HG03064 (cell line): ENCODE results near the gene TSHZ1.

Experiments used
- ATAC-seq: cut with Tn5 transposase; IDR thresholded peaks from one replicate; pipeline ENCODE4 v1.9.1; 2021; ENCODE audit warnings: low read depth; ENCODE audit not compliant: unreplicated experiment

Gene TSHZ1

DNA sequence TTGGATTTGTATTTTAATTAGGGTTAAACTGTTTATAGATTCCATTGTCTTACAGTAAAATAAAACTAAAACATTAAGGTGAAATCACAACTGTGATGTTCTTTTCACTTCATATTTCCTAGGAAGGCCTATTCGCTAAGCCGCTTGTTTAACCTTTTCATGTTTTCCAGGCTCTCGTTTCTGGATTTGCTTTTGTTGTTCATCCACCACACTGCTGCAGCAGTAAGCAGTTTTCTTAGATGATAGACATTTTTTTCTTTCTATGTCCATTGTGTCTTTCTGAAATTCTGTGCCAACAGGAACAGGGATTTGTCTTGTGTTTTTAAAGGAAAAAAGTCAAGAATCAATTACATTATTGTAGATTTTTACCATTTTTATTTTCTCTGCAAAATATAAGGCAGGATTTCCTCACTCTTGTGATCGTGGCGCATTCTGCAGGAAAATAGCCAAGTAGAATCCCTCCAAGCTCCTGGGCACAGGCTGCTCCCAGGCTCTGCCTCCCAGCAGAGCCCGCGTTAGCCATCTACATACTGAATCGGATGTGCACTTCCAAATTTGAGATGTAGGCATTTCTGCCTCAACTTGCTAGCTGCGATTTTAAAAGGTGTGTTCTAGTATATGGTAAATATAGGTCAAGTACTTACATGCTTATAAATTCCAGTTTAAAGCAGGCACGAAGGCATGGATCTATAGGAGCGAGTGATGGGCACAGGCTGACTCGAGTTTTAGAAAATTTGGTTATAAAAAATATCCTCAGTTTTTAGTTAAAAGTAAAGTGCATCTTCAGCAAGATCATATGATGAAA is 10.2 kb downstream of the TSHZ1 start:
- no peak for ATAC-seq

DNA sequence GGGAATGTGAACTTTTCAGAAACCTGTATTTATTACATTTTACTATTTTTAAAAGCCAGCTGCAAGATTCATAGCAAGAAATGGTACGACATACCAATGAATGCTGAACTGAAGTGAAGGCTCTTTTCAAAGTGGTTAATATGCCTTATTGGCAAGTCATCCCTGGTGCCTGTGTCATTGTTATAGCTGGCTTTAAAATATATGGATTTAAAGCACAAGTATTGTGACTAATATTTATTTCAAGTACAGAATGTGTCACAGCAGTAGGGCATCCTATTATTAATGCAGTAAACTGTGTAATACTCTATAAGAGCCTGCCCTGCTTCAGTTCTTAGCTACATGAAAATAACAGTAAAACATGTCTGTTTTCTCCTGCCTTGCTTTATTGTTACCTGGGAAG is 10.8 kb downstream of the TSHZ1 start:
- no peak for ATAC-seq

DNA sequence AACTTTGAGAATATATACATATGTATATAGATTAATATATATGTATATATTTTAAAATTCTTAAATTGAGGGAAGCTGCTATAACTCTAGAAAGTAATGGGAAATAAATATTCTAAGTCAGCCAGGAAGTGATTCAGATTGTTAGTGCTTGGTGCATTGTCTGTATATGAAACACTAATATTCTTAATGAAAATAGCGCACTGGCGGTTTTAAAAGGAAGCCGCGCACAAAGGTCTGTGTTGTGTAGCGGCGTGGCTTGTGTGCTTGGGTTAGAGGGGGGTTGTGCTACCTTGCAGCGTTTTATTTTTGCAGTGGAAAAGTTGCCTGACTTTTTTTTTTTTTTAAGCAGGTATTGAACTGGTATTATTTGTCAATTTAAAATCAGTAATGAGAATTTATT is 11.3 kb downstream of the TSHZ1 start:
- no peak for ATAC-seq

DNA sequence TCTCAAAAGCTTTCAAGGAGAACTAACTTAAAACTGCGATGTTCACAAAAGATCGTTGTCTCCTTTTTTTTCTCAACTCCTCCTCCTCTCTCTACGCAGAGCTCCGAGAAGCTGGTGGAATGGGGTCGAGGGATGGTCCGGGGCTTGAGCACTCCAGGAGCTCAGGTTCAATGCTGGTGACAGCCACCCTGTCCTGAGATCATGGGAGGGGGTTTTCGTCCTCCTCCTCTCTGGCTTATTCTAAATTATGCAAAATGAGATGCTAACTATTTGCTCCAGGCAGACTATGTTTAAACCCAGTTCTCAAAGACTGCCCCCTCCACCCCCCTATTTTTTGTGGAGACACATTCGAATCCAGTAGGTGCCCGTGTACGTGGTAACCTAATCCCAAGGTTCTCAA is 11.8 kb downstream of the TSHZ1 start:
- no peak for ATAC-seq

DNA sequence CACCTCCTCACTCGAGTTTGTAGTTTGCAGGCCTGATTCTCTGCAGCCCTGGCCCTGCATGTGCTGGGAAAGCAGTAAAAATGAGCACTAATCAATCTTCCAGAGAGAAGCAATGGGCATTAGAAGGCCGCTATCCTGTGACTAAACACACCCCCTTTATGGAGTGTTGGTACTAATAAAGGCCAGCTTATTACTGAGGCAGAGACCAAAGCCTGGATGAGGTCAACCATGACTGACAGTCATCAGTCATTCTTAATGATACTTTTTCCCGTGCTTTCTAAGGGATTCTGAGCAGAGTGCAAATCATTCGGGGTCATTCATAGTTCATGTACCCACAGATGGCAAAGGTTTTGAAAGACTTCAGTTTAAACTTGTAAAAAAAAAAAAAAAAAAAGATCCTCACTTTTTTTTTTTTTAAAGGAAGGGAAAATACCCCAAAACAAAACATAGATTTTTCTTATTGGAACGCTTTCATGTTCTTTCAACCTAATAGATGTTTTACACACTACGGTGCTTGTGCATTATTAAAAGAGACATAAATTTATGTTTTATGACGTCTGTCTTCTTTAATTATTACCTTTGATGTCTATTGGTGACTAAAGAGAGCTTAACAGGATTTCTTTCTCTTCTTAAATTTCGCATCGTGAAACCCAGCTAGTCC is 13.2 kb downstream of the TSHZ1 start:
- ATAC-seq, result no peak

DNA sequence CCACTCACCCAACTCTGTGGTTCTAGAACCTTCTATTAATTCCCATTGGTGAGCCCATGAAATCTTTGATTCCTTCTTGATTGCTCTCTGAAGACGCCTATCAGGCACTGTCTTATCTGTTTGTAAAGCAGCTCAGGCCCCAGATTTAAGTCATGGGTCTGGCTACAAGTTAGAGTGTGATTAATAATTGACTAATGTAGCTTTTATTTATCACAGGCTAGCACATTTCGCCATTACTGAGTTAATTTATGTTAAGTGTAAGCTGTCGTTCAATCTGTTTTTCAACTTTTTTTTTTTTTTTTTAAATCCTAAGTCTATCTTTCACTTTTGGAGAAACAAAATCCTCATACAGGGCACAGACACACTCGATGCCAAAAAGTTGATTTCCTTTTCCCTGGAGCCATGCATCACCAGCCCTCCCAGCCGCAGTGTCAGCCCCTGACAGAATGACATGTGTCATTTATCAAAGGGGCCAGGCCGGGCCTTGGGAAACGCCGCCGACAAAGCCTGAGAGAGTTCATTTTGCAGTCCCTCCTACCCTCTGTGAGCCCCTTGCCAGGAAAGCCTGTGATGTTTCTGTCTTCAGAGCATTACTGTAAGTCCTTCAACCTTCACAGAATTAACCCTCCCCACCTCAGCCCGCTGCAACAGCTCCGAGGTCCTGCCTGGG is 15.8 kb downstream of the TSHZ1 start:
- ATAC-seq, result no peak

DNA sequence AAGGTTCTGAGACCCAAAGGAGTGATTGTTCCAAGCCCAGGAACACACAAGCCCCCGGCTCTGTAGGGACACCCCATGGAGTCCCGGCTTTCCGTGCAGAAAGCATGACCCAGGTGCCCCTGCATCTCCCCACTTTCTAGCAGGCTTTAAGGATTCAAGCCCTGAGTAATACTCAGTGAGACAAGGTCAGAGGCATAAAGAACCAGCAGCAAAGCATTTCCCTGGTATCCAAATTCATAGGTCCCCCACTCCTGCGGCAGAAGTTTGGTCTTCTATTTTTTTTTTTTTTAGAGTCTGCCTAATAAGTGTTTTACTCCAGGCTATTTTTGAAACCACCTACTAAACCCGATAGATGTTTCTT is 16.3 kb downstream of the TSHZ1 start:
- no peak for ATAC-seq

DNA sequence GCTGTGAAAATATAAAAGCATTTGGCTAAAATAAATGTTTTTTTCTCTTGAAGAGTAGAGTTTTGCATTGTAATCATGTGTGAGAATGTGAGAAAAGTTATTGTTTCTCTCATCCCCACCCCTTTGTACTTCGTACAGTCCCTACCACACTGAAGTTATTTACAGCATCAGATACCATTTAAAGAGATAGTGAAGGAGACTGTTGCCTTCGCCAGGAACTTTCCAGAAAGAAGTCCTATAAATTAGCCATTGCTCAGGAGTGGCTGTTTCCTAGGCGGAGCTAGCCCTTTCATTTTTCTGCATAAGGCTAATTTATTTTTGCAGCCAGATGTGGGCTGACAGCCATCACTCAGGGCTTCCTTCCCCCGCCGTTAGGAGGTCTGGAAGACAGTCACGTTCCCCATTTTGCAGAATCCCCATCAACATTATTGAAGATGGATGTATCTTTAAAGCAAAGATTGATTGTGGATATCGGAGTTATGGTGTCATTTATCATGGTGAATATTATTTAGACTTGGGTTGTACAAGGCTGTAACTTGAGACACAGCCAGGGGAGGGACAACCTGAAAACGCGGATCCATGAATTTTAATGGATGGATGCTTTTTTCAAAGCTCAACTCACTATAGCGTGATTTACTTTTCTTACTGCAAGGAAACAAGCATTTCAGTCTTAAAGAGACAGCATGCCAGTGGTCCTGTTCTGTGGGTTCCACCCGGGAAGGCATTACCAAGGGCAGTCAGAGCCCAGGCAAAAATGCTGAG is 17.1 kb downstream of the TSHZ1 start:
- ATAC-seq, result no peak

DNA sequence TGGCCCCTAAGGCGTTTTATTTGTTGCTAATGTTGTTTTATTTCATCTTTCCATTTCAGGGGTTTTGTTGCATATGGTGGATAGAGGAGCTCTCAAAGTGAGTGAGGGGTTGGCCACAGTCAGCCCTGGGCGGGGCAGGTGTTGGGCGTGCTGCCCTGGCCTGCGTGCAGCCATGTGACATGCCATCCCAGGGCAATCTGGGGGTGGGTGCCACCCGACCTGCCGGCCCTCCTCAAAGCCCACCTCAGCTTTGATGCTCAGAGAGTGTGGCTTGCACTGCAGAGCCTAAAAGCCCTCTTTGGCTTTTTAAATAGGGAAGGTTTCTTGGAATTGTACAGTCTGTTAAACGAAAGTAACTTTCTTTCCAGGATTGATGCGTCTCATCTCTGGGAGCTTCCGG is 18.4 kb downstream of the TSHZ1 start:
- ATAC-seq, result no peak

DNA sequence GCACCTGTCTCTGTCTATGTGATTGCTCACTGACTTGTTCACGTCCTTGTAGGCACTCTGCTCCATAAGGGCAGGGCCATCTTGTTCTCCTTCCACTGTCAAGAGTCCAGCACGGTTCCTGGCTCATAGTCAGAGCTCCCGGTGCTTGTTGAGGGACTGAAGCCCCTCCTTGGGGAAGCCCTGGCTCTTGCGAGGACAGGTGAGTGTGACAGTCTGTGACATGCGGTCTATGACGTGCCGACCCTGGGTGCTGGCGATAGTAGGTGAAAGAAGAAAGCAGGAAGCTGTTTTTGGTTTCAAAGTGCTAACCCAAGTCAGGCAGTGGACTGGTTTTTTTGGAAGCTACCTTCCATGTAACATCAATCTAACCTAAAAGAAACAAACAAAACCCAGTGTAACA is 18.8 kb downstream of the TSHZ1 start:
- ATAC-seq, result no peak

DNA sequence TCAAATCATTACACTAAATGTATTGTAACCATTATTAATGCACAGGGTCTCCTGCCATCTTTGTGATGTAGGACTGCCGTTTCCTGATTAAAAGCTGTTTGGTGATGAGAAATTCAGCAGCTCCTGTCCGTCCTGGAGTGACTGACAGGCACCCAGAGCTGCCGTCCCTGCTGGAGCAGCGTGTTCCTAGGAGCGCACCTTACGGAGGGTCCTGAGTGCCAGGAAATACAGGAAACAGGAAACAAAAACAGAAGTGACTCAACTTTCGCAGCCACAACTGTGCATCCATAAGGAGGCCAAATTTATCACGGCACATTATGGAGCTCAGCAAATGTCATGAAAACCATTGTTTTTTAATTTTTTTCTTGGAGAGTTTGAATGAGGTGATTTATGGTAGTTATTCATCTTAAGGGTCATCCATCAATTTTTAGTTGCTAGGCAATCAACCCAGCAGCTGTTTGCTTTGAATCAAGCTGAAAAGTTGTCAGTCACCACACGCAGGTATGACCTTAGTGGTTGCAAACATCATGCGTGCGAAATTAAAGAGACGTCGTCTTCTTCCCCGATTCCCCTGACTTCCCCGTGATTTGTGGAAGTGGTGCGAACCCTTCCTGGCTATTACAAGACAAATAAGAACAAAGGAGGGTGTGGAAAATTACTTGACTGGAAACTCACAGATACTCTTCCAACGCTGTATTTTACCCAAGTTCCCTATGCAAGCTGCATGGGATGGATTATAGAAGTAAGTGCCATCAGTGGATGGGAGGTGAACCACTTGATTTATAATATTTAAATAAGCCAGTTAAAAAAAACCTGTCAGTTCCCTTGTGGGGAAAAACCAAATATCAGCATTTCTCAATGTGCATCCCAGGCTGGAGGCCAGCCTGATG is 19.8 kb downstream of the TSHZ1 start:
- ATAC-seq, result no peak

DNA sequence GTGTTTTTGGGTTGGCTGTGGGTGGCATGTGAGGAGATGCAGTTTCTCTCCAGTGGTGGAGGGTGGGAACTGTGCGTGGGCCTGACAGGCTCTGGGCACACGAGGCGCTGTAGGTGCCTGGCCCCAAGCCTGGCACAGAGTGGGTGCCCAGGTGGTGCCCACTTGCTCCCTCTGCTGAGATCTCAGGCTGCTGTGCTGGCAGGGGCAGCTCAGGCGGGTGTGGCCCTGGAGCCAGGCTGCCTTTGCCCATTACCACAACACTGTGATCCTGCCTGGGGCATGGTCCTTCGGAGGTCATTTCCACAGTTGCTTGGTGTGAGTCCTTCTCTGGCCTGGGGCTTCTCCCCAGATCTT is 20.4 kb downstream of the TSHZ1 start:
- ATAC-seq, result no peak

DNA sequence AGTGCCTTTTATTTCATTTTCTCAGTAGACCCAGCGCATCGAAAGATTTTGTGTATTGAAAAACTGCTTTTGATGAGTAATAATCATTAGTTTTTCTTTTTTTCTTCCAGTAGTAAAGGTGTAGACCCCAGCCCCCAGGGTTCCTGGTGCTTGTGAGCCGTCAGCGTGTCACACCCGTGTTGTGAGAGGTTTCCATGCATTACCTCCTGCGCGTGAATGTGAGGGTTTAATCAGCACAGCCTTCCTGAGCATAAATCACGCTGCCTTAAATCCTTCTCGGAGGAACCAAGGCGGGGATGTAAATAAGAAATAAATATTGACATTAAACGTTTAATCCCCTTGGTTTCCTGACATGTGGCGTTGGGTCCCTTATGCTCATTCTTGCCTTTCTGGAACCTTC is 24.3 kb downstream of the TSHZ1 start:
- ATAC-seq, result no peak

DNA sequence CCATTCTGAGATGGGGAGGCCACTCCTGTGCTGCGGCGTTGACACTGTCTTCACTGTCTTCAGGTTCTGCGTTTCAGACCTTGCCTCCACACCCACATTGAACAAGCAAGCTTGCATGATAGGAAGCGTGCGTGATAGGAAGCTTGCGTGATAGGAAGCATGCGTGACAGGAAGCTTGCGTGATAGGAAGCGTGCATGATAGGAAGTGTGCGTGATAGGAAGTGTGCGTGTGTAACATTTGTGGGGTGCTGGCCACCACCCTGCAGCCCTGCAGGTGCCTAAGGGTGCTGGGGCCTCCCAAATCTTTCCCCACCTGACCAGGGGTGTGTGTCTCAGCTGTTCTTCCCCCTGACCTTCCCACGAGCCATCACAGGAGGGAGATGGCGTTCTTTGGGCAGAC is 25.3 kb downstream of the TSHZ1 start:
- ATAC-seq, result no peak

DNA sequence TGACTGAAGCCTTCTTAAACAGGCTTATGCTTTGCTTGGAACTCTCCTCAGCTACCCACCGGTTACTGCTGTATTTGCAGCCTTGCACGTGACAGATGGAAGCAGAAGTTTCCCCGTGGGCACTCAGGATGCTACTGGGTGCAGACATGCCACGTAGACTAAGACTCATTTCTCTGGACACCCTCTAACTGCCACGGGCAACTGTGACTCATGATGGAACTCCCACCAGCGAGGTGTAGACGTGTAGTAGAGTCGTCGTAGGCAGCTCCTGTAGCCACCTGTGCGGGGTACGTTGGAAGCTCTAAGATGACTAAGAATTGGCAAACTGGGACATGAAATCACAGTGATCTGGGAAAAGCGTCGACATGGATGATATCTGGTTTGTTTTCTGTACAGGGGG is 27.5 kb downstream of the TSHZ1 start:
- ATAC-seq, result no peak

DNA sequence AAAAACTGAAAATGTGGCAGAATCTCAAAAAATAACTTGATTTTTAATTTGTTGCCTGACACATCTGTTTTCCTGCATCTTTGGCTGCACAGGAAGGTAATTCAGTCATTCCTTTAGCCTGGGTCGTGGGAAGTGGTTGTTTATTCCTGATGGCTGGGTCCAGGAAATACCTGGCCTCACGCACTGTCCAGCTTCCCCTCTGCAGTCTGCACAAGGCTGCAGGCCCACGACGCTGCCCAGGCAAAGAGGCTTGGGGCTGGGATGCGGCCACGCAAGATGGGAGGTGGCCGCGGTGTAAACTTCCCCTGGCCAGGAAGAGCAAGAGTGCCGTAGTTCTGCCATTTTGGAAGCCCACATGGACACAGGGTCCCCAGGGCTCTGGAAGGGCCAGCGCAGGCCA is 28.2 kb downstream of the TSHZ1 start:
- ATAC-seq, result no peak

DNA sequence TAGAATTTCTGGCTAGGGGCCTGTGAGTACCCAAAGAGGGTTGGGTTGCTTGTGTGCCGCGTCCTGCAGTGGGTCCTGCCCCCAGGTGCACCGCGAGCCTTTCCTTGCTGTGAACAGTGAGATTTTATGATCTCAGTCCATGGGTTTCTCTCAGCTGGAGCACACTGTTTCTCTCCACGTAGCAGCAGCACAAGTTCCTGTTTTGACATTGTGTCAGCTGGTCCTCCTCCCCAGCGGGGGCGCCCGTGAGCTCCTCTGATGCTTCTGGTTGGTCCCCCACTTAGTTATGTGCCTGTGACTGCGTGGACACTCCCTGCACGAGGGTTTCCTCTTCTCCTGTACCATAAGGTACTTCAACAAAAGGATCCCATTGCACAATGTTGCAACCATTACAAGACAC is 29.8 kb downstream of the TSHZ1 start:
- ATAC-seq, result no peak

DNA sequence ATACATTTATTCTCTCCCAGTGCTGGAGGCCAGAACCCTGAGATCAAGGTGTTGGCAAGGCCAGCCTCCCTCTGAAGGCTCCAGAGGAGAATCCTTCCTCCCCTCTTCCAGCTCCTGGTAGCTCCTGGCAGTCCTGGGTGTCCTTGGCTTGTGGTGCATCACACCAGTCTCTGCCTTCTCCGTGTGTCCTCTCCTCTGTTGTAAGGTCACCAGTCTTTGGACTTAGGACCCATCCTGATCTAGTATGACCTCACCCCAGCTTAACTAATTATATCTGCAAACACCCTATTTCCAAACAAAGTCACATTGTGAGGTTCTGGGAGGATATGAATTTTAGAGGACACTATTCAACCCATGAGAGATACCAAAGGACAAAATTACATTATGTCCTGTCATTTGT is 31.1 kb downstream of the TSHZ1 start:
- ATAC-seq, result no peak

DNA sequence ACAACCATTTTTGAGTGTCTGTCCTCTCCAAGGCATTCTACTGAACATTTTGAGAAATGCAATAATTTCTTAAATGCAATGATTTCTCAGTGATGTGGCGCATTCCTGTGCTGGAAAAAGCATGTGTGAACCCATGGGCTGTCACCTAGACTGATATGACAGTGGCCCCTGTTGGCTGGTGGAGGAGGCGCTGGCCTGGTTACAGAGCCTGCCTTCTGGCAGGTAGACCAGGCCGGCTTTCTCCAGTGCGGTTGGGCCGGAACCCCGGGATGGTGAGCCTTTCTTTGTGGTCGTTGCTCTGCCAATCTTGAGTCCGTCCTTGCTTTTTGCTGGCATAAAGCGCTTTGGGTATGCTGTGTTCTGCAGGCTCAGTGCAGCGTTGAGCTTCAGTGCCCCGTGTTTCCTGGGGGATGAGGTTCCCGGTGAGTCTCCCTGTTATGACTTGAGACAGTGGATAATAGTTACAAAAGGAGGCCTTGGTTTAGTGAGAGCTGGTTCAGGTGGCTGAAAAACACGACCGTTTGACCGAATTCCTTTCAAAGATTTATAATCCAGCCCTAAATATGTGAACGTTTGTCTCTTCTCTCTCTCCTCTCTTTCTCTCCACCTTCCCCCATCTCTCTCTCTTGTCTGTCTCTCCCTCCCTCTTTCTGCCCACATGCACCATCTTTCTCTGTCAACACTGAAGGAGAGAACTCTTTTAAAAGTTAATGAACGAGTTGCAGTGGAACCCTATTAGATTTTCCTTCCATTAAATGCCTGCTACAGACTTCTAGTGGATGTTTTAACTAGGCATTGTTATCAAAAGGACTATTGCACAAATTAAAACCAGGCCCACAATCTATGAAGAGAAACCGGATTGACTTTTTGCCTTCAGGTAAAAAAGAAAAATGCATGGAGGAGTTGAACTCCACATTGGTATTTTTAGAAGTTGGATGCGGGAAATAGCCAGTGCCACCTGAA is 34.0 kb downstream of the TSHZ1 start:
- ATAC-seq, result no peak
